Measurements from ENCODE around the gene AGRN. TPM values are rescaled to one million over a fixed set of nuclear protein-coding genes. Genes with fewer than 3 reads are reported as not detected.

AGRN gene
- total RNA-seq, 1 donor from 2014 or later, result 12.8 TPM

DNA sequence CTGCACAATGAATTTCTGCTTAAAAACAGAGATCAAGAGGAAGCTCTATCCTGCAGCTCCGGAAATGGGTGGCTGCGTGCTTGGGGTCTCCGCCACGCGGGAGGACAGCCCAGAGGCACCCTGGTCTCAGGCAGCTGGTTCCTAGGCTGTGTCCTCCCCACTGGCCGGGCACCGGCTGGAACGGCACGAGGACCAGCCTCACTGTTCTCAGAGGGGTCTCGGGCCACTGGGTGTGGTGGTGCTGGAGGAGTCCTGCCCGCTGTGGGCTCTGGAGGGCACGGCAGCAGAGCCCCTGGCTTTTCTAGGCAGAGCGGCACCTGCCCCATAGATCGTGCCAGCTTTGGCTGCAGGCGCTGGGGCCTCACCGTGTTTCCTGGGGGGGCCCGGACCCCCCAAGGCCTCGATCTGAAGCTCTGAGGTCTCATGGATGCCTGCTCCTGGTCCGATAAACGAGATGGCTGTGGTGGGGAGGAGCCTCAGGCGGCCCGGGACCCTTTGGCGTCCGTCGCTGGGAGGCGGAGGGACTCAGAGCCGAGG is 62.4 kb downstream of the AGRN start:
- intact Hi-C loops (cut with DNase I), result no loop called here
- ATAC-seq (ENCODE audit: poor library complexity), result no peak
- no peak for DNase-seq

GRCh38 chr1:1082776-1083415 is 63.0 kb downstream of the AGRN start:
- intact Hi-C loops (cut with DNase I), result no loop called here
- ATAC-seq (ENCODE audit: poor library complexity) (no peak), DNase-seq (peak; percentile 38)

DNA sequence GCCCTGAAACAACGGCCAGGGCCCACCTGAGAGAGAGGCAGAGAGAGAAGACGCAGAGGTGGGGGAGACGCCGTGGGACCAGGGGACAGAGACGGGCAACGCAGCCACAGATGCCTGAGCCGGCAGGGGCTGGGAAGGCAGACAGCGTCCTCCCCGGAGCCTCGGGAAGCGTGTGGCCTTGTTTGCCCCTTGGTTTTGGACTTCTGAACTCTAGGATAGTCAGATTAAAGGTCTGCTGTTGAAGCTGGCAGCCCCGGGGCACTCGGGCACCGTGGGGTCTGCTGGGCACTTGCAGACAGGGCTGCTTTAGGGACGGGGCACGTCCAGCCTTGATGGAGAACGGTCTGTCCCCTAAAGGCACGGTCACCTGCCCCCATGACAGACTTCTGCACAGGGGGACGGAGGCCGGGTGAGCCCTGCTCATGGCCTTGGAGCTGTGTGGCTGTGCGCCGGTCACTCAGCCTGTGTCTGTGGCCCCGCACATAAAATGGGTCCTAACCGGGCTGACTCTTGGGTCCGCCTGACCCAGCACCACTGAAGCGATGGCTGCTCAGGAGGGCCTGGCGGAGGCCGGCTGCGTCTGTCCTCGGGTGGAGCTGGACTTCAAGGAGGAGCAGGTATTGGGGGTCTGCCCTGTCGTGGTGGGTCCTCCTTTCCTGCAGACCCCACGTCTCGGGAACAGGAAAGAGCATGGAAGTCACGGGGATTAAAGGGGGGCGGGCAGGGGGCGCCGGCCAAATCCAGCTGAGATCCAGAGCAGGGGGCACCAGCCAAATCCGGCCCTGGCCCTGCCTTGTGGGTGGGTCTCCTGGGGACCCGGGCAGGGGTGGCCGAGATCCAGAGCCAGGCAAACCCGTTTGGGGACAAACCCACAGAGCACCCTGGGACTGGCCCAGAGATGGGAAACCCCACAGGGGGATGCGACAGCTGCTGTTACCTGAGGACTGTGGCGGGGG is 63.8 kb downstream of the AGRN start:
- intact Hi-C loops (cut with DNase I), result no loop called here
- DNase-seq, result peak; percentile 32
- no peak for ATAC-seq (ENCODE audit: poor library complexity)

- DNase-seq, result peak; percentile 32
- intact Hi-C loops (cut with DNase I), result no loop called here
- no peak for ATAC-seq (ENCODE audit: poor library complexity)
Observed at GRCh38 chr1:1084372-1085170, 64.7 kb downstream of the AGRN start.

GRCh38 chr1:1085171-1085841 is 65.4 kb downstream of the AGRN start:
- intact Hi-C loops (cut with DNase I), result no loop called here
- no peak for ATAC-seq (ENCODE audit: poor library complexity)
- DNase-seq, result peak; percentile 30

- intact Hi-C loops (cut with DNase I), result no loop called here
- DNase-seq (peak; percentile 26), ATAC-seq (ENCODE audit: poor library complexity) (no peak)
Observed at GRCh38 chr1:1085911-1086841, 66.3 kb downstream of the AGRN start.

GRCh38 chr1:1086911-1087341 is 67.0 kb downstream of the AGRN start:
- DNase-seq, result peak; percentile 31
- intact Hi-C loops (cut with DNase I), result no loop called here
- no peak for ATAC-seq (ENCODE audit: poor library complexity)

DNA sequence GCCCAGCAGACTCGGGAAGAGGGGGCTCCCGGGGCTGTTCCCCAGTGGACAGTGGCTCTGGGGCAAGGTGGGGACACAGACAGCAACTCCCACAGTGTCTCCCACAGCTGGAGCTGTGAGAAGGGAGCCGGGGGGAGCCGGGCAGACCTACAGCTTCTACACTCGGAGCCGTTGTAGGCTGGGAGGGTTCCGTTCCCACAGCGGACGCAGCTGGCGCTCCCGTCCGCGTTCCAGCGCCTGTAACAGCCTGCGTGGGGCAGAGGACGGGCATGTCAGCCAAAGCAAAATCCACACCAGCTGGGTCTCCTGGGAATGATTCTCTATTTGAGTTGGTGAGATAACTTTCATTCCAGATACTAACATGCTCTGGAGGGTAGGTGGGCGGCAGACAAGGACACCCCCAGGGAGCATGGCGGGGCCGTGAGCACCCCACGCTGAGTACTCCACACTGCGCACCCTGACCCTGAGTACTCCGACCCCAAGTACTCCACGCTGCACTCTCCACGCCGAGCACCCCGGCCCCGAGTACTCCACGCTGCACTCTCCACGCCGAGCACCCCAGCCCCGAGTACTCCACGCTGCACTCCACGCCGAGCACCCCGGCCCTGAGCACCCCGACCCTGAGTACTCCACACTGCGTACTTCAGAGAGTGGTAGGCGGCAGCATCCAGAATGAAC is 67.6 kb downstream of the AGRN start:
- DNase-seq (peak; percentile 31), ATAC-seq (ENCODE audit: poor library complexity) (no peak)
- intact Hi-C loops (cut with DNase I), result no loop called here

- ATAC-seq (ENCODE audit: poor library complexity) (no peak), DNase-seq (peak; percentile 34)
- intact Hi-C loops (cut with DNase I), result no loop called here
Observed at GRCh38 chr1:1088029-1088800, 68.3 kb downstream of the AGRN start.

DNA sequence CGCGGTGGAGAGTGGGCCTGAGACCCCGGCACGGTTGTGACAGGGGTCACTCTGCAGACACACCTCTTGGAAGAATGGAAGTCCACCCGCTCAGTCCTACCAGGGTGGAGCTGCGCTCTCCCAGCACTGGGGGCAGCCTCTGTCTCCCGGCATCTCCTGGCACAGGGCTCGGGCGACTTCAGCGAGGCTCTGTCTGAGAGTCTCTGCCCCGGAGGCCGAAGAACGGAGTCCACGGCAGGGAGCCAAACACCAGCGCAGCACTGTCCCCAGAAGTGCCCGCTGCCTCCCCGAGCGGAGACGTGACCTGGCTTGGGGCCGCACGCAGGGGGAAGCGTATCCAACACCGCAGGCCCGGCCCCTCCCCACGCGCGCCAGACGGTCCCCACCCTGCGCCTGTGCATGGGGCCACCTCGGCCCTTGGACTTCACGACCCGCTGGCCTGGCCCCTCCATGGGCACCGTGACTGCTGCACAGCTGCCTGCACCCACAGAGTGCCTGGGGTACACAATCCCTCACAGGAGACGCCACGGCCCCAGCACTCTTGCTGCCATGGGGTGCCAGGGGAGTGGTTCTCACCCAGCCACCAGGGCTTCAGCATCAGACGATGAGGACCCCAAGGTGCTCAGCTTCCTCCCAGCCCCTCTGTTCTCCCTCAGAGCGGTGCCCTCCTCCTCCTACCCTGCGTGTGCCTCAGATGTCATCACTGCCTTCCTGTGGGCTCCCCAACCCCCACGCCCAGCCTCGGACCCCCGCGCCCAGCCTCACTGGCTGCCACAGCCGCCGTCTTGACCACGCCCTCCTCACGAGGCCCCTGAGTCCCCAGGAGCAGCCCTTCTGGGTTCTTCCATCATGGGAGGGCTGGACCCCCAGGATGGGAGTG is 69.1 kb downstream of the AGRN start:
- DNase-seq, result peak; percentile 37
- no peak for ATAC-seq (ENCODE audit: poor library complexity)
- intact Hi-C loops (cut with DNase I), result no loop called here

- DNase-seq (peak; percentile 23), ATAC-seq (ENCODE audit: poor library complexity) (no peak)
- intact Hi-C loops (cut with DNase I), result no loop called here
Observed at GRCh38 chr1:1089731-1090423, 70.0 kb downstream of the AGRN start.

DNA sequence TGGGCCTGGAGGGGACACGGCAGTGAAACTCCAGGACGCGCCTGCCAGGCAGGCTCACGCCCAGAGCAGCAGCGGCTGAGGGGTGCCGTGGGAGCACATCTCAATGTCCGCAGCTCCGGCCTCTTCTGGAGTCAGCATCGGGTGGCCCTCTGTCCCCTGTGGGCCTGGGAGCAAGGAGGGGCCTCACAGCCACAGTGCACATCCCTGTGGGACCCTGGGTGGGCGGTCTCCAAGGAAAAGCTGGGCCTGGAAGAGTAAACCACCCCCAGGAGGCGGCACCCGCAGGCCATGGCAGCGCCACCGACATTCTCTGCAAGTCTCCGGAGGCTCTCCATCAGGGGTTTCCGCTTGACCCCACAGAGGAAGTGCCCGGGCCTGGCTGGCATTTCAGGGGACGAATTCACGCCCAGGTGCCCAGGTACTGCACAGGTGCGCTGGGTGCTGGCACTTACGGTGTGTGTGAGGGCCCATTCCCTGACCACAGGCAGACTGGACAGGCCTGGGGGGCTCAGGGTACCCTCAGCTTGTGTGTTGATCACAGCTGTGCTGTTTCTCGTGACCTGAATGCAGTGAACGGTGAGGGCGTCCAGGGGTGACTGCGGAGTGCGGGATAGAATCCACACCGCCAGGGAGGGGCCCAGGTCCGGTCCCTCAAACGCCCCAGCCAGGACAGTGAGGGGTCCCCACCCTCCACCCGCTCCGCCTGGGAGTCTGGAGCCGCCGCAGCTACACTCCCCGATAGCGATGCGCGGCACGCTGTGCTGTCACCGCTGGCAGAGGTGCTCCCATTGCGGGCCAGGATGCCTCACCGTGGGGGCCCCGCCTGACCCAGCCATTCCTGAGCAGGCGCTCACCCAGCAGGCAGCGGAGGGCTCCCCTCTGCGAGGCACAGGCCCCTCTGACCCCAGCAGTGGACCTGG is 70.8 kb downstream of the AGRN start:
- no peak for ATAC-seq (ENCODE audit: poor library complexity)
- intact Hi-C loops (cut with DNase I), result no loop called here
- DNase-seq, result no peak

DNA sequence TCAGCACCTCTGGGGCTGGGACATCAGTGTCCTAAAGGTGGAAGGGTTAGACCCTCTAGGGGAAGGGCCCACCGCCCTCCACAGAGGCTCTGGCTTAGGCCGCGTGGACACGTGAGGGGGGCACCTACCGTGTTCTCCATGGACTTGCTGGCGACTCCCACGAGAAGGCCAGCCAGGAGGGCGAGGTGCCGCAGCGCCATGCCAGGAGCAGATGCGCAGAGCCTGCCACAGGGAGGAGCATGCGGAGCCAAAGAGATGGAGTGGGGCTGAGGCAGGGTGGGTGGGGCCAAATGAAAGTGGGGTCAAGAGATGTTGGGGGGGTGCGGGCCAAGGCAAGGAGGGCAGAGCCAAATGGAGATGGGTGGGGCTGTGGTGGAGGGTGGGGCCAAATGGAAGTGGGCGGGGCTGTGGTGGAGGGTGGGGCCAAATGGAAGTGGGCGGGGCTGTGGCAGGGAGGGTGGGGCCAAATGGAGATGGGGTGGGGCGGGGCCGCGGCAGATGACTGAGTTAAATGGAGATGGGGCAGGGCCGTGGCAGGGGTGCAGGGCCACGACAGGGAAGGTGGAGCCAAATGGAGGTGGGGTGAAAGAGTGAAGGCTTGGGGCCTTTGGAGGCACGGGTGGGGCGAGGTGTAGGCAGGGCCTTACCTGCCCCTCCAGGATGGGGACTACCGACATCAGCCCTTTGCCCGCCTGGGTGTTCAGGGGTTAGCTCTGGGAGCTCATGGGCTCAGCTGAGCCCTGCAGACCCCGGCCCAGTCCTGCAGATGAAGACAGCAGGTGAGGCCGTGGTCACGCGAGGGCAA is 71.6 kb downstream of the AGRN start:
- no peak for ATAC-seq (ENCODE audit: poor library complexity)
- intact Hi-C loops (cut with DNase I), result no loop called here

More for the DNA sequence above, 71.6 kb downstream of the AGRN start:
- peak; percentile 30 for DNase-seq

Measured in Right ventricle myocardium superior (tissue), 1 donor.